Osteoblast (primary cell): Measurements from ENCODE around the gene IDH3A. TPM values are rescaled to one million over a fixed set of nuclear protein-coding genes. Genes with fewer than 3 reads are reported as not detected.

Source experiments
- DNase-seq: peaks from one replicate; pipeline ENCODE4 v3.0.0; 2011; ENCODE audit warnings: low spot score, mixed read lengths; ENCODE audit not compliant: insufficient read length; ENCODE audit errors: missing footprints
- H2AFZ ChIP-seq: 2 replicates; pipeline ENCODE4 v1.6.0; 2011; ENCODE audit warnings: mild to moderate bottlenecking, low read length
- H3K27ac ChIP-seq: 2 replicates; pipeline ENCODE4 v1.5.1; 2011; ENCODE audit warnings: mild to moderate bottlenecking, low read depth, low read length, moderate library complexity
- H3K27me3 ChIP-seq: 2 replicates; pipeline ENCODE4 v1.6.0; 2012; ENCODE audit warnings: mild to moderate bottlenecking, control low read depth, inconsistent platforms, low read length, moderate library complexity; ENCODE audit not compliant: insufficient read depth
- H3K36me3 ChIP-seq: 2 replicates; pipeline ENCODE4 v1.5.1; 2011; ENCODE audit warnings: mild to moderate bottlenecking, low read length, control low read depth, moderate library complexity; ENCODE audit not compliant: insufficient read depth
- H3K4me1 ChIP-seq: 2 replicates; pipeline ENCODE4 v1.5.1; 2011; ENCODE audit warnings: mild to moderate bottlenecking, low read length, control low read depth, moderate library complexity; ENCODE audit not compliant: insufficient read depth
- H3K4me2 ChIP-seq: 2 replicates; pipeline ENCODE4 v1.6.0; 2011; ENCODE audit warnings: mild to moderate bottlenecking, low read length; ENCODE audit not compliant: insufficient read depth
- H3K4me3 ChIP-seq: fragments of 200-600 bp; sonication (generic); 3 replicates; pipeline ENCODE4 v1.5.1; 2012; ENCODE audit warnings: mild to moderate bottlenecking, low read length, inconsistent platforms; ENCODE audit not compliant: insufficient read depth
- H3K79me2 ChIP-seq: 2 replicates; pipeline ENCODE4 v1.6.0; 2012; ENCODE audit warnings: mild to moderate bottlenecking, low read length, control low read depth, inconsistent platforms; ENCODE audit not compliant: insufficient read depth
- H3K9me3 ChIP-seq: 2 replicates; pipeline ENCODE4 v1.5.1; 2011; ENCODE audit warnings: low read depth, low read length, control low read depth
- H4K20me1 ChIP-seq: 2 replicates; pipeline ENCODE4 v1.6.0; 2012; ENCODE audit warnings: mild to moderate bottlenecking, low read length, control low read depth; ENCODE audit not compliant: insufficient read depth
- CTCF ChIP-seq: IDR thresholded peaks from 2 replicates; pipeline ENCODE4 v1.5.1; 2011; ENCODE audit warnings: mild to moderate bottlenecking, low read depth, low read length, moderate library complexity; ENCODE audit errors: extremely low read depth
- total RNA-seq: library from RNA; depleted of rRNA; stranded (reverse); fragments of >200 nt; gene quantifications from 2 replicates; pipeline ENCODE4 v1.2.3, GENCODE V29; 2012

Gene IDH3A
- total RNA-seq, 1 donor: 30.4 TPM

GRCh38 chr15:78120523-78120922 is 28.6 kb upstream of the IDH3A start:
- no peak overlapping the region for H3K27ac ChIP-seq
- H2AFZ ChIP-seq: no peak overlapping the region
- H3K36me3 ChIP-seq: no peaks in the 10 kb centered on the region
- TF ChIP-seq CTCF: no peak
- H3K4me1 ChIP-seq: no peaks in the 10 kb centered on the region
- no peak for DNase-seq
- no peaks in the 10 kb centered on the region for H3K79me2 ChIP-seq
- no peaks in the 10 kb centered on the region for H4K20me1 ChIP-seq
- no peaks in the 10 kb centered on the region for H3K9me3 ChIP-seq
- H3K4me3 ChIP-seq: no peak overlapping the region
- no peaks in the 10 kb centered on the region for H3K27me3 ChIP-seq
- H3K4me2 ChIP-seq: no peak overlapping the region

GRCh38 chr15:78125267-78125666 is 23.9 kb upstream of the IDH3A start:
- DNase-seq: no peak
- no peaks in the 10 kb centered on the region for H3K36me3 ChIP-seq
- H3K79me2 ChIP-seq: no peaks in the 10 kb centered on the region
- H3K4me2 ChIP-seq: no peak overlapping the region
- no peaks in the 10 kb centered on the region for H3K4me1 ChIP-seq
- H3K27ac ChIP-seq: no peak overlapping the region
- no peaks in the 10 kb centered on the region for H4K20me1 ChIP-seq
- no peak overlapping the region for H3K4me3 ChIP-seq
- no peak overlapping the region for H2AFZ ChIP-seq
- TF ChIP-seq CTCF: no peak
- H3K27me3 ChIP-seq: no peaks in the 10 kb centered on the region
- no peaks in the 10 kb centered on the region for H3K9me3 ChIP-seq

GRCh38 chr15:78127882-78128281 is 21.3 kb upstream of the IDH3A start:
- Histone ChIP-seq H3K27ac (no peak overlapping the region), H3K79me2 (no peaks in the 10 kb centered on the region), H3K27me3 (no peaks in the 10 kb centered on the region), H3K36me3 (no peaks in the 10 kb centered on the region), H3K4me3 (no peak overlapping the region), H3K9me3 (no peaks in the 10 kb centered on the region), H3K4me1 (peaks cover 5% of the 10 kb centered on the region), H2AFZ (no peak overlapping the region), H4K20me1 (no peaks in the 10 kb centered on the region), H3K4me2 (no peak overlapping the region)
- DNase-seq: no peak
- TF ChIP-seq CTCF: no peak

GRCh38 chr15:78129077-78129750 is 19.9 kb upstream of the IDH3A start:
- Histone ChIP-seq H3K4me3 (no peak overlapping the region), H4K20me1 (no peaks in the 10 kb centered on the region), H3K27ac (no peak overlapping the region), H3K27me3 (no peaks in the 10 kb centered on the region), H3K4me1 (peaks cover 5% of the 10 kb centered on the region), H3K4me2 (no peak overlapping the region), H3K36me3 (no peaks in the 10 kb centered on the region), H3K79me2 (no peaks in the 10 kb centered on the region), H2AFZ (no peak overlapping the region), H3K9me3 (no peaks in the 10 kb centered on the region)
- no peak for DNase-seq
- no peak for TF ChIP-seq CTCF
